HCT116 (cell line): ENCODE data around the gene GPR108. TPM values are rescaled to one million over a fixed set of nuclear protein-coding genes. Genes with fewer than 3 reads are reported as not detected.

ENCODE experiments used
- ATAC-seq: fragments of 200-7000 bp; cut with Tn5 transposase; 2 replicates; pipeline ENCODE4 v1.9.1; 2020; ENCODE audit warnings: mild to moderate bottlenecking, moderate library complexity
- BruUV-seq: library from RNA; stranded (reverse); fragments of 400-500 nt; replicated peaks from 2 replicates; lab custom pipeline; 2021; lab: Mats Ljungman, UMichigan
- CTCF ChIA-PET: fragments of 300-600 bp; sonication (Branson Sonifier 250); formaldehyde crosslinking; loops from one replicate; lab custom pipeline; 2021; ENCODE audit warnings: antibody characterized with exemption; lab: Charles Lee
- POLR2A ChIA-PET: fragments of 300-600, 350-600 bp; sonication (Branson Sonifier 250); formaldehyde crosslinking; loops from one replicate; lab custom pipeline; 2021; ENCODE audit warnings: antibody characterized with exemption; lab: Charles Lee
- RAD21 ChIA-PET, 2 experiments: fragments of 300-600 bp; sonication (Branson Sonifier 250); formaldehyde crosslinking; loops; one replicate each; lab custom pipeline; 2023; ENCODE audit warnings: low total read pairs in 2 of 2; ENCODE audit not compliant: uncharacterized antibody in 2 of 2, unreplicated experiment in 2 of 2, low non-redundant PET in 1 of 2; lab: Charles Lee
- DNase-seq: peaks from one replicate; pipeline ENCODE4 v3.0.0-alpha.2; 2010; ENCODE audit warnings: low read depth, low spot score
- H2AFZ ChIP-seq: fragments of 200-600 bp; shearing (Covaris generic), sonication (generic); 2 replicates; pipeline ENCODE4 v1.6.1; 2017; ENCODE audit warnings: low read depth, mixed run types, mixed read lengths, antibody characterized with exemption, low read length; ENCODE audit not compliant: poor library complexity, severe bottlenecking
- H3K27ac ChIP-seq: 2 replicates; pipeline ENCODE4 v1.5.1; 2012; ENCODE audit warnings: low read depth, low read length
- H3K27me3 ChIP-seq: fragments of 200-600 bp; sonication (generic); 2 replicates; pipeline ENCODE4 v1.6.1; 2016; ENCODE audit warnings: mixed run types, low read length, mixed read lengths; ENCODE audit not compliant: insufficient read depth
- H3K36me3 ChIP-seq, 2 experiments: fragments of 200-500 bp in 1 of 2; fragments of 200-600 bp in 1 of 2; sonication (Bioruptor generic) in 1 of 2; sonication (generic) in 1 of 2; 2 replicates each; pipeline versions ENCODE4 v1.5.1 to v1.6.1; 2014 to 2016; ENCODE audit warnings: low read length in 2 of 2, inconsistent platforms in 1 of 2, mixed read lengths in 1 of 2, mixed run types in 1 of 2; ENCODE audit not compliant: insufficient read depth in 2 of 2, control insufficient read depth in 1 of 2
- H3K4me1 ChIP-seq, 2 experiments: fragments of 200-600 bp in 1 of 2; sonication (generic) in 1 of 2; 2 replicates each; pipeline versions ENCODE4 v1.5.1 to v1.6.1; 2012 to 2017; ENCODE audit warnings: low read length in 2 of 2, inconsistent platforms in 1 of 2, mild to moderate bottlenecking in 1 of 2, mixed read lengths in 1 of 2, mixed run types in 1 of 2, moderate library complexity in 1 of 2; ENCODE audit not compliant: insufficient read depth in 2 of 2, control insufficient read depth in 1 of 2
- H3K4me2 ChIP-seq: fragments of 200-600 bp; sonication (generic); 2 replicates; pipeline ENCODE4 v1.6.1; 2017; ENCODE audit warnings: mixed run types, low read length, mixed read lengths
- H3K4me3 ChIP-seq, 2 experiments: fragments of 200-600 bp in 1 of 2; sonication (generic) in 1 of 2; replicated peaks in 1 of 2; 2 replicates each; pipeline ENCODE4 v1.5.1; 2011 to 2016; ENCODE audit warnings: low read length in 2 of 2, control low read depth in 1 of 2, low read depth in 1 of 2, mild to moderate bottlenecking in 1 of 2, mixed read lengths in 1 of 2, mixed run types in 1 of 2
- H3K79me2 ChIP-seq: fragments of 200-600 bp; sonication (generic); 2 replicates; pipeline ENCODE4 v1.6.1; 2017; ENCODE audit warnings: mild to moderate bottlenecking, mixed run types, low read length, moderate library complexity, mixed read lengths; ENCODE audit not compliant: insufficient read depth
- H3K9ac ChIP-seq: fragments of 200-600 bp; sonication (generic); 2 replicates; pipeline ENCODE4 v1.6.1; 2016; ENCODE audit warnings: low read length, mixed read lengths
- H3K9me2 ChIP-seq: fragments of 200-600 bp; sonication (generic), shearing (Covaris generic); 2 replicates; pipeline ENCODE4 v1.6.1; 2017; ENCODE audit warnings: mixed run types, mild to moderate bottlenecking, moderate library complexity; ENCODE audit not compliant: insufficient read depth
- H3K9me3 ChIP-seq, 2 experiments: fragments of 200-500 bp in 1 of 2; fragments of 200-600 bp in 1 of 2; sonication (Bioruptor generic) in 1 of 2; sonication (generic) in 1 of 2; 2 replicates each; pipeline ENCODE4 v1.6.1; 2014 to 2017; ENCODE audit warnings: low read length in 2 of 2, mixed read lengths in 2 of 2, inconsistent platforms in 1 of 2, low read depth in 1 of 2, mild to moderate bottlenecking in 1 of 2, mixed run types in 1 of 2, moderate library complexity in 1 of 2; ENCODE audit not compliant: control insufficient read depth in 1 of 2, insufficient read depth in 1 of 2
- H4K20me1 ChIP-seq: fragments of 200-600 bp; sonication (generic), shearing (Covaris generic); 2 replicates; pipeline ENCODE4 v1.6.1; 2017; ENCODE audit warnings: mixed run types, mild to moderate bottlenecking, moderate library complexity; ENCODE audit not compliant: insufficient read depth
- EGR1 ChIP-seq: IDR thresholded peaks from 2 replicates; pipeline ENCODE4 v1.6.1; 2012; ENCODE audit warnings: low read depth
- ELF1 ChIP-seq: IDR thresholded peaks from 2 replicates; pipeline ENCODE4 v1.6.1; 2012; ENCODE audit warnings: low read depth, borderline replicate concordance
- EZH2phosphoT487 ChIP-seq: fragments of 200-600 bp; IDR thresholded peaks from 2 replicates; pipeline ENCODE4 v1.6.1; 2018; ENCODE audit warnings: antibody characterized with exemption, borderline replicate concordance
- FOSL1 ChIP-seq: IDR thresholded peaks from 2 replicates; pipeline ENCODE4 v1.6.1; 2012; ENCODE audit warnings: low read depth
- JUND ChIP-seq: IDR thresholded peaks from 2 replicates; pipeline ENCODE4 v1.6.1; 2012
- MAX ChIP-seq: IDR thresholded peaks from 2 replicates; pipeline ENCODE4 v1.6.1; 2012
- SRF ChIP-seq: IDR thresholded peaks from 2 replicates; pipeline ENCODE4 v1.6.1; 2012; ENCODE audit warnings: low read depth
- TCF7L2 ChIP-seq: IDR thresholded peaks from 2 replicates; pipeline ENCODE4 v1.7.0; 2011; ENCODE audit warnings: borderline replicate concordance, inconsistent platforms; ENCODE audit not compliant: insufficient read depth, insufficient read length; ENCODE audit errors: extremely low read depth
- ZNF274 ChIP-seq: fragments of 200-500 bp; sonication (Bioruptor generic); IDR thresholded peaks from 2 replicates; pipeline ENCODE4 v1.6.1; 2014; ENCODE audit warnings: mild to moderate bottlenecking, low read depth, low read length, inconsistent platforms
- intact Hi-C: fragments of 100-400 bp; cut with micrococcal nuclease; formaldehyde crosslinking; loops from 2 replicates; pipeline ENCODE4 v1.10.0; 2022
- total RNA-seq: library from RNA; stranded (reverse); gene quantifications from one replicate; pipeline ENCODE4 v1.2.1, GENCODE V29; 2021; ENCODE audit not compliant: unreplicated experiment
- TF ChIP-seq, protein P1 (sequence below): IDR thresholded peaks from 2 replicates; pipeline ENCODE4 v1.6.1; 2012
- TF ChIP-seq, protein P2 (sequence below): IDR thresholded peaks from 2 replicates; pipeline ENCODE4 v1.6.1; 2011; ENCODE audit warnings: mild to moderate bottlenecking, low read length, moderate library complexity; ENCODE audit not compliant: insufficient replicate concordance; ENCODE audit errors: extremely low read depth

The GPR108 gene
- total RNA-seq, 1 experiment from 2014 or later: 75.0 TPM

- RAD21 ChIA-PET: interaction anchor here in 1 of 2 experiments (0.7 kb wide), 1 partner anchor 181 kb away, joined by 7 read pairs; no protein-coding TSS in a partner anchor
- CTCF ChIA-PET: no interaction called here
- H3K4me1 ChIP-seq: peaks cover 5 to 16% of the 10 kb centered on the region in 2 experiments
- H3K9me3 ChIP-seq: no peaks in the 10 kb centered on the region
- H3K9me2 ChIP-seq: no peaks in the 10 kb centered on the region
- no peak overlapping the region for H2AFZ ChIP-seq
- H3K79me2 ChIP-seq: peaks cover under 1% of the 10 kb centered on the region
- POLR2A ChIA-PET: interaction anchor here (0.6 kb wide), 2 partner anchors 38 to 129 kb away, joined by 4 to 5 read pairs; no protein-coding TSS in a partner anchor
- TF ChIP-seq SRF (no peak), EGR1 (no peak), TCF7L2 (no peak), JUND (no peak), ELF1 (no peak), ZNF274 (no peak), MAX (no peak), EZH2phosphoT487 (no peak), FOSL1 (no peak)
- TF ChIP-seq, protein P1, sequence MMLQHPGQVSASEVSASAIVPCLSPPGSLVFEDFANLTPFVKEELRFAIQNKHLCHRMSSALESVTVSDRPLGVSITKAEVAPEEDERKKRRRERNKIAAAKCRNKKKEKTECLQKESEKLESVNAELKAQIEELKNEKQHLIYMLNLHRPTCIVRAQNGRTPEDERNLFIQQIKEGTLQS: no peak
- TF ChIP-seq, protein P2, sequence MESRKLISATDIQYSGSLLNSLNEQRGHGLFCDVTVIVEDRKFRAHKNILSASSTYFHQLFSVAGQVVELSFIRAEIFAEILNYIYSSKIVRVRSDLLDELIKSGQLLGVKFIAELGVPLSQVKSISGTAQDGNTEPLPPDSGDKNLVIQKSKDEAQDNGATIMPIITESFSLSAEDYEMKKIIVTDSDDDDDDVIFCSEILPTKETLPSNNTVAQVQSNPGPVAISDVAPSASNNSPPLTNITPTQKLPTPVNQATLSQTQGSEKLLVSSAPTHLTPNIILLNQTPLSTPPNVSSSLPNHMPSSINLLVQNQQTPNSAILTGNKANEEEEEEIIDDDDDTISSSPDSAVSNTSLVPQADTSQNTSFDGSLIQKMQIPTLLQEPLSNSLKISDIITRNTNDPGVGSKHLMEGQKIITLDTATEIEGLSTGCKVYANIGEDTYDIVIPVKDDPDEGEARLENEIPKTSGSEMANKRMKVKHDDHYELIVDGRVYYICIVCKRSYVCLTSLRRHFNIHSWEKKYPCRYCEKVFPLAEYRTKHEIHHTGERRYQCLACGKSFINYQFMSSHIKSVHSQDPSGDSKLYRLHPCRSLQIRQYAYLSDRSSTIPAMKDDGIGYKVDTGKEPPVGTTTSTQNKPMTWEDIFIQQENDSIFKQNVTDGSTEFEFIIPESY: no peak
- H3K36me3 ChIP-seq: no peaks in the 10 kb centered on the region; a peak in 2 of 4 replicates
- no peak for DNase-seq
- peak; percentile 94 for ATAC-seq
- H3K27ac ChIP-seq: peak overlapping the region; percentile 29; the same call in 1 of the 2 replicates
- H4K20me1 ChIP-seq: no peaks in the 10 kb centered on the region
- intact Hi-C loops: no loop called here
- peak overlapping the region; percentile 59 for H3K4me2 ChIP-seq
- peak overlapping the region; percentile 39; the same call in 1 of the 2 replicates for H3K9ac ChIP-seq
- H3K4me3 ChIP-seq: peak overlapping the region; percentile 22 to 30; a peak in 3 of 4 replicates
- no peaks in the 10 kb centered on the region for H3K27me3 ChIP-seq
- no TSS peak for BruUV-seq
These were observed 7.1 kb downstream of the GPR108 start for GRCh38 chr19:6730153-6730804.
